ENCODE results near the gene VASH2.

The VASH2 gene

DNA sequence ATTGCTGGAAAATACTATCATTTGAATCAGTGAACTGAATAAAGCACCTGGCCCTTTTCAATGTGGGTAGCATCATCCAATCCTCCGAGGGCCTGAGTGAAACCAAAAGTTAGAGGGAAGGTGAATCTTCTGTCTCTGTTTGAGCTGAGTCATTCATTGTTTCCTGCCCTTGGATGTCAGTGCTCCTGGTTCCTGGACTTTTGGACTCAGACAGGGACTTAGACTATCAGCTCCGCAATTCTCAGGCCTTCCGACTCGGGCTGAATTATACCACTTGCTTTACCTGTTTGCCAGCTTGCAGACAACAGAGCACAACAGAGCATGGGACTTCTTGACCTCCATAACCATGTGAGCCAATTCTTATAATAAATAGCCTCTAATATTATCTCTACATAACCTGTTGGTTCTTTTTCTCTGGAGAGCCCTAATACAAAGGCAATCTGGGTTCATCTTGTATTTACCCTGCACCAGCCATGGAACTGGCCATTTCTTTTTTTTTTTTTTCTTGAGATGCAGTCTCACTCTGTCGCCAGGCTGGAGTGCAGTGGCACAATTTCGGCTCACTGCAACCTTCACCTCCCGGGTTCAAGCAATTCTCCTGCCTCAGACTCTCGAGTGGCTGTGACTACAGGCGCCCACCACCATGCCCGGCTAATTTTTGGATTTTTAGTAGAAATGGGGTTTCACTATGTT lies 19.2 kb upstream of the VASH2 start:
- no peak for DNase-seq

DNA sequence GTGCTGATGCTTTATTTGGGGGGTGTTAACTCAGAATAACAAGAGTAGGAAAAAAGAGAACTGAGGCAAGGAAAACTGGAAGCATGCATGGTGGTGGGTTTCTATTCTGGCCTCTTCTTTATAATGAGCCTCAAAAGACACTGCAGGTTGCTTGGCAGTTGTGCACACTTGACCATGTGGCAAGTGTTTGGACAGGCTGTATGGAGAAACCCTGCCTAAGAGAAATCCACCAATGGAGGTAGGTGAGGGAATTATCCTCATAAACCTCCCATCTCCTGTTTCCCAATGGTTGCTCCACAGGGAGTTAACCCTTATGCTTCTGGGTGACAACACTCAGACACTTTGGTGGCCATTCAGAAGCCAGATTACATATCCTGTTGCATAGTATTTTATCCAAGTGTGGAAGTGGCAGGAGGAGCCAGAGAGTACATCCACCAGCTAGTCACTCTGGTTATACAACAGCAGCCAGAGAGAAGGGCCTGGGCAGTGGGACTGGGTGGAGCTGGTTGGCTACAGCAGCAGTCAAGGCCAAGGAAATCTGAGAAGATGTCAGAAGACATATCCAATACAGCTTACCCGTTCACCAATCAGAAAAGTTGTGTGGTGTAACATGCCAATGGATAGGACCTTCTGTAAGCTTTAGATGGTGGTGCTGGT lies 16.4 kb upstream of the VASH2 start:
- DNase-seq, result no peak

DNA sequence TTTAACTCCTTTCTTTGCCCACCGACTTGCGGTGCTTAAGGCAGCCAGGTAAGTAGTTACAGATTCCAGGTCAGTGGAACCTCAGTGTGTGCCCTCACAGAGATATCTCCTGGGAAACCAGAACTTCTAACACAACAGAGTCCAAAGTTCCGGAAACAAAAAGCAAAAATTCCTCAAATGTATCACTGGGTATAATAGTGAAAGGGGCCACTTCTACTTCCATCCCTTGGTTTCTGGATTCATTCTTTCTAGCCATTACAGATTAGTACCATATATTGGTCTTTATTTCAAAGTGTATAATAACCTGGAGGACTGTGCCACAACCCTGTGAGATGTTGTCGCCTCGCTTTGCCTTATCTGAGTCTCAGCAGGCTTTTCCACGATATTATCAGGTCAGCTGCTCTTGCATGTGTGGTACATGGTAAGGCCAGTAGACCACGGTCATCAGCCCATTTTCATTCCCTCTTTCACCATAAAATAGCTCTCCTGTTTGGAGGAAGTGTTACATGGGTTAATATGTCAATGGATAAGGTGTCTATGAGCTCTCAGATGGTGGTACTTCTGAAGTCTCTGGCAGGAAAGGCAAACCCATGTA lies 14.9 kb upstream of the VASH2 start:
- DNase-seq, result no peak

DNA sequence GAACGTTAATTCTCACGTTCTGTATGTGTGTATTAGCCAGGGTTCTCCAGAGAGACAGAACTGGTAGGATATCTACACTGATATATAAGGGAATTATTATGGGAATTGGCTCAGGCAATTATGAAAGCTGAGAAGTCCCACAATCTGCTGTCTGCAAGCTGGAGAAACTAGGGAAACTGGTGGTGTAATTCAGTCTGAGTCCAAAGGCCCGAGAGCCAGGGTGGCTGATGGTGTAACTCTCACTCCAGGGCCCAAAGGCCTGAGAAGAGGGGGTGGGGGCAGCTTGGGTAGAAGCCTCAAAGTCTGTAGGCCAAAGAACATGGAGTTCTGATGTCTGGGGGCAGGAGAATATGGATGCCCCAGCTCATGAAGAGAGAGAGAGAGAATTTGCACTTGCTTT lies 13.3 kb upstream of the VASH2 start:
- no peak for DNase-seq

DNA sequence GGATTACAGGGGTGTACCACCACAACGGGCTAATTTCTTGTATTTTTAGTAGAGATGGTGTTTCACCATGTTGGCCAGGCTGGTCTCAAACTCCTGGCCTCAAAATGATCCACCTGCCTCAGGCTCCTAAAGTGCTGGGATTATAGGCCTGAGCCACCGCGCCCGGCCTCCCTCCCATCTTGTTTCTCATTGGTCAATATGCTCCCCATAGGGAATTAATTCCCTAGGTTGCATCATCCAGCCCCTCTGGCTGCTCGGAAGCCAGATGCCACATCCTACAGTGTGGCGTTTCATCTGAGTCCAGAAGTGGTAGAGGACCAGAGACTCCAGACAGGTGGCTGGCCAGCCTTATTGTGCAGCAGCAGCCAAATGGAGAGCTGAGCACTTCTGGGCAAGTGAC lies 11.5 kb upstream of the VASH2 start:
- DNase-seq, result no peak

DNA sequence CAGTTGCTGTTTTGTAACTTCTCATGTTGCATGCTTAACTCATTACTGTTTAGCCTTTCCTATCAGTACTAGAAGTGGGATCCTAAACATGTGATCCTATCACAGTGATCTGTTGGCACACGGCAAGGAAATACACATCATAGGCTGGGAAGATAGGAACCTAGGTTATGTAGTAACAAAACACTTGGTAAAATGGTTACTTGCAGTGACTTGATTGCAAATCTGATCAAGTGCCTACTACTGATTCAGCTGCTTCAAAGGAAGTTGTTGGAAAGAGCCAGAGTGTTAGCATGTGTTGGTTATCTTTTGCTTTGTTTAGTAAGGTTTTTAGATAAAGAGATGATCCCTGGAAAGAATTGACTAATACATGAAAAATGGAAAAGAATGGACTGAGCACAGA lies 8.9 kb upstream of the VASH2 start:
- DNase-seq, result no peak

DNA sequence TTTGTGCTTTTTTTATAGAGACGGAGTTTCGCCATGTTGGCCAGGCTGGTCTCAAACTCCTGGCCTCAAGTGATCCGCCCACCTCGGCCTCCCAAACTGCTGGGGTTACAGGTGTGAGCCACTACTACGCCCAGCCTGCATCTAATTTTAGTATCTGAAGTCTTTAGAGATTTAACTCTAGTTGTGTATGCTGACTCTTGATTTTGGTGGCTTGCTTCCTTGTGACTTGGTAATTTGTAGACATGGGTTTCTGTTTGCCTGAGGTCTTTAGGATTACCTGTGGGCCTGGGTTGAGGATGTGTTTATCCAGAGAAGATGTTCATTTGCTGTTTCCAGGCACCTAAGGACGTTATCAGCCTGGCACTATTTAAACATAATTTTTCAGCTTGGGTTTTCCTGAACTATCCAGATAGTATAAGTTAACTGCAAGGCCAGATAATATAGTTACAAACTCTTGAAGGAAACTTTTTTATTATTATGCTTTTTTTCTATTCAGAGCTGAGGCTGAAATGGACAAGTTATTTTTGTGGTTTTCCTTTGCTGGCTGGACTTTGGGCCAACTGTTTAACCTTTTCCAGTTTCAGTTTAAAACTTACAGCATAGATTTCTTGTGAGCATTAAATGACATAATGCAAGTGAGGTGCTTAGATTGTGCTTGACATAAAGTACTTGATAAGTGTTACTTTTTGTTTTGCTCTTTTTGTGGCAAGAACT lies 7.5 kb upstream of the VASH2 start:
- no peak for DNase-seq

DNA sequence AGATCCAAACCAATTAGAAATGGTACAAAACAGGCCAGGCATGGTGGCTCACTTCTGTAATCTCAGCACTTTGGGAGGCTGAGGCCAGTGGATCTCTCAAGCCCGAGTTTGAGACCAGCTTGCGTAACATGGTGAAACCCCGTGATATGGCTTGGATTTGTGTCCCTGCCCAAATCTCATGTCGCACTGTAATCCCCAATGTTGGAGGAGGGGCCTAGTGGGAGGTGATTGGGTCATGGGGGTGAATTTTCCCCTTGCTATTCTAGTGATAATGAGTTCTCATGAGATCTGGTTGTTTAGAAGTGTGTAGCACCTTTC lies 7.0 kb upstream of the VASH2 start:
- no peak for DNase-seq

DNA sequence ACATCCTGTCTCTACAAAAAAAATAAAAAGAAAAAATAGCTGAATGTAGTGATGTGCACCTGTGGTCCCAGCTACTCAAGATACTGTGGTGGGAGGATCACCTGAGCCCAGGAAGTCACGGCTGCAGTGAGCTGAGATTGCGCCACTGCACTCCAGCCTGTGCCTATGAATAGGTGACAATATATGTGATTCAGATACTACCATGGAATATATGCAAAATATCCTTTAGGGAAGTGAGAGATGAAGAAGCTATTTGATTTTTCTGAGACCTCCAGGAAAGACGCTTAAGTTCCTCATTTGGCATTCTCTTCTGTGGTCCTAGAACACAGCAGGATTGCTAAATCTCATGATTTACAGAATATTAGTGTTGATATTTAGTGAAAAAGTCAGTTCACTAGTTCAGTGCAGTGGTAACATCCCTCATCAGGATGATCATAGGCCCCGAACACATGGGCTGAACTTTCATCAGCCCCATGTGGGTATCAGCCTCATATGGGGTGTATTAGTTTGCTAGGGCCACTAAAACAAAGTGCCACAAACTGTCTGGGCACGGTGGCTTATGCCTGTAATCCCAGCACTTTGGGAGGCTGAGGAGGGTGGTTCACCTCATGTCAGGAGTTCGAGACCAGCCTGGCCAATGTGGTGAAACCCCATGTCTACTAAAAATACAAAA lies 6.0 kb upstream of the VASH2 start:
- no peak for DNase-seq

DNA sequence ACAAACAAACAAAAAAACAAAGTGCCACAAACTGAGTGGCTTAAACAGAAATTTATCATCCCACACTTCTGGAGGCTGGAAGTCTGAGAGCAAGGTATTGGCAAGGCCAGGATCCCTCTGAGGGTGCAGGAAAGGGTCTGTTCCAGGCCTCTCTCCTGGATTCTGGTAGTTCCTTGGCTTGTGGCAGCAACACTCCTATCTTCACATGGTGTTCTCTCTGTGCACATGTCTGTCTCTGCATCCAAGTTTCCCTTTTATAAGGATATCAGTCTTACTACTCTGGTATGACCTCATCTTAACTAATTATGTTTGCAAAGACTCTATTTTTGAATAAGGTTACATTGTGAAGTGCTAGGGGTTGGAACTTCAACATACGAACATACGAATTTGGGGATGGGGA lies 5.3 kb upstream of the VASH2 start:
- no peak for DNase-seq

DNA sequence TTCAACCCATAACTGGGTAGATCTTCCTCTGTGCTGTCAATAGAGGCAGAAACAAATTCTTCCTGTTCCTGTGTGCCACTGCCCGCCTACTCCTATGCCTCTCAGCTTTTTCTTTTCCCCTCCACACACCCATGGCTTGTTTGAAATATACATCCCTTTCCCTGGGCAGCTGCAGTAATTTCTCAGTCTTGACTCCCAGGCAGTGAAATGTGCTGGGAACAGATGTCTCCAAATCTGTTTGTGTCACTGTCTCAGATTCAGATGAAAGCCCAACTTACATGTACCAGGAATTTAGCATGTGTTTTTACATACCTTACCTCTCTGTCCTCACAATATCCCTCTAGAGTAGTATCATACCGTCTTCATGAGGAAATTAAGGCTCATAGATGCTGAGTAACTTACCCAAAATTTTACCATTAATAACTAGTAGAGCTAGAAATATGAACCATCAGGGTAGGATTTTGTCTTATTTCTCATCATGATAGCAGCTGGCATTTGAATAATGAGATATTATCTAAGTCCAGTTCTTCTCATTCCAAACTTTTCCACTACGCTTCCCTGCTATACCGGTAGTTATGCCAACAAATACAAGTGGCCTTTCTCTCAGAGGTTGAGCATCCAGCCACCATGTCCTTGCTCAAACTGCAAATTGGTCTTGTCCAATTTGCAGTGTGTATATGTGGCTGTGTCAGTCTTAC lies 4.7 kb upstream of the VASH2 start:
- no peak for DNase-seq

DNA sequence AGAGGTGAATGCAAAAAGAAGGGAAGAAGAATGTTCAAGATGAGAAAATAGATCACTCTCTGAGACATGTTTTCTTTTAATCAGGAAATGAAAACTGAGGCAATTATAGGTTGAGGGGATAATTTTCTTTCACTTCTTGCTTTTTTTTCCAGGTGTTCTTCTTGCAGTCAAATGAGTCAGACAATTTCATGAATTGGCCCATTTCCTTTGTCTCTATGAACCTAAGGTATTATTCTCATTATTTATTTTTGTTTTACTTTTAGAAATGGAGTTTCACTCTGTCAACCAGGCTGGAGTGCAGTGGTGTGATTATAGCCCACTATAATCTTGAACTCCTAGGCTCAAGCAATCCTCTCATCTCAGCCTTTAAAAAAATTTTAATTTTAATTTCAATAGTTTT lies 3.5 kb upstream of the VASH2 start:
- no peak for DNase-seq

DNA sequence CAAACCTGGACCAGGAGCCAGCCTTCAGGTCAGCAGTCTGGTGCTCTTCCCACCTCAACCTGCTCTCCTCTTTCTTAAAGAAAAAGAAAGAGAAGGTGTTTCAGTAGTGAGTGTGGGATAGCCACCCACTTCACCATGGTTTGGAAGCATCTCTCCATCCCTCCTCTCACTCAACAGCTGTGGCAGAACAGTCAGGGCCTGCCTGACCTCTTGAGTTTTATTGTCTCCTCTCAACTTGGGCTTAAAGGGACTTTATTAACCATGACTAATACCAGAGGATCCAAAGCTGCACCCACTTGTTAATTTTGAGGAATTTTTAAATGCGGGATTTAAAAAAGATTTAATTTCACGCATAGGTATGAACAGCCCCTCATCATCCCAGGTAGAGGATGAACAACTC lies 570 bp upstream of the VASH2 start:
- no peak for DNase-seq

DNA sequence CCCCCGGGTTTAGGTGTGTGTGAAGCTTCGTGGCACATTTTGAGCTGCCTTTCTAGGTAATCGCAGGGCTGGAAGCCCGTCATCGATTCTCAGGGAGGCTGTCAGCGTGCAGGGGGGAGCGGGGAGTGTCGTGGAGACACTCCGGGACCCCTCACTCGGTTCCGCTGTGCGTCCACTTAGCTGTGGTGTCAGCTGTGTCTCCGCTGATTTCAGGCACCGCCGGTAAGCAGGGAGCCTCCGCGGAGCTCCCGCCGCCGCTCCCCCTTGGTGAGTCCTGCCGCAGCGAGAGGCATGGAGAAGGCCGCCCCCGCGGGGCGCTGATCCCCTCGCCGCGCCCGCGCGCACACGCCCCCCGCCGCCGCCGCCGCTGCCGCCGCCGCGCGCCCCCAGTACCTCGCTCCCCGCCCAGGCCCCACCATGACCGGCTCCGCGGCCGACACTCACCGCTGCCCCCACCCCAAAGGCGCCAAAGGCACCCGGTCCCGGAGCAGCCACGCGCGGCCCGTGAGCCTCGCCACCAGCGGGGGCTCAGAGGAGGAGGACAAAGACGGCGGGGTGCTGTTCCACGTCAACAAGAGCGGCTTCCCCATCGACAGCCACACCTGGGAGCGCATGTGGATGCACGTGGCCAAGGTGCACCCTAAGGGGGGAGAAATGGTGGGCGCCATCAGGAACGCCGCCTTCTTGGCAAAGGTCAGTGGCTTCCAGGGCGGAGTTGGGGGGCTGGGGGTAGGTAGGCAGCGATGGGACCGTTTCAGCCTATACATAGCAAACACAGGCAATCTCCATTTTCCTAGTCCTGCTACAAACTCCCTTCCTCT lies 995 bp downstream of the VASH2 start:
- peak; percentile 43 for DNase-seq

DNA sequence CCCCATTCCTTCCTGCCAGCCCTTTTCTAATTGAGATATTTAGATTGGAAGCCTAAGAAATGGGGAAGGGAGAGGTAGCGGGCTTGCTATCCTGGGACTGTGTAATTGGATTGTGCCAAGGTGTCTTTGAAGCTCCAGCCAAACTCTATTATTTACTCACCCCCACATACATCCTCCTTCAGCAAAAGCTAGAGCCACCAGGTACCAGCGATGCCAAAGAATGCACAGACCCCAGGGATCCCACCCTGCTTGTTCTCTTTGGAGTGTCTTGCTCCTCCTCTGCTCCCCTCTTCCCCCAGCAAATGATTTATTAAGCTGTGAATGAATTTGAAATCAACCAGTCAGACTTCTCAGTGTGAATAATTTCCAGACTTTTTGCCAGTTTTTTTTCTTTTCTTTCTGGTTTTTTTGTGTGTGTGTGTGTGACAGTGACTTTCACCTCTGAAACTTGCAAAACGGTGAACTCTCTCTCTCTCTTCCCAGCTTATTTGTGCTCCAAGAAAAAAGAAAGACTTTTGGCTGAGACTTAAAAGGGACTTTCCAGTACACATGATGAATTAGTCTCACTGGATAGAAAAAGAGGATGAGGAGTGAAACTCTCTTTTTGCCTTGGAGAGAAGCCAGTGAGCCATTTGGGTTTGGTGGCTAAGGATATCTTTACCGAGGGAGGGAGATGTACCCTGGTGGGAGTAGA lies 1.8 kb downstream of the VASH2 start:
- DNase-seq, result no peak

DNA sequence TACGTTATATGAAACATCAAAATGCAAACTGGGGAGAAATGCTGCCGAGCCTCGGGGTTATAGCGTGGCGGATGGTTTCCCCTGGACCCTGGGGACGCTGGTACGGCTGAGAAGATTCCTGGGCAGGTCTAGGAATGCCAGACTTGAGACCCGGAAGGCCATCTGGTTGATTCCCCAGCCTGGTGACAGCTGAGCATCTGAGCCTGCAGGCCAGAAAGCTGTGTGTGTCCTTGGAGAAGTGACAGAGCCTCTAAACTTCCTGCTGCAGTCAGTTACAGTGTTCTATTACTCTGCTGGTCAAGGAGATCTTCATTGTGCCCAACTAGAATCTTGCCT lies 2.3 kb downstream of the VASH2 start:
- DNase-seq, result peak; percentile 57

DNA sequence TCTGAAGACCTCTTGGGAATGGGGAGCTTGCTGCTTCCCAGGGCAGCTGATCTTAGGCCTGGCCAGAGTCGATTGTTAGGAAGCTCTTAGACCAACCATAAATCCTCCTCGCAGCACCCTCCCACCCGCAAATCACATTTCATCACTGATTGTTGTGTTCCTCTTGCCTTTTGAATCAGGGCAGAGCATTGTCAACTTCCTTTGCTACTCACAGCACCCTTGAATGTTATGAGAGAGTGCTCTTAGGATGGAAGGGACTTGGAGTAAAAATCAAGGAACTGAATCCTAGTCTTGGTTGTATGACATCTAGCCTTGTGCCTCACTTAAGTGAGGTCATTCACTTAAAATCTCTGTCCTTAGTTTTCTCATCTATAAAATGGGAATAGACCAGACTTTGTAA lies 3.0 kb downstream of the VASH2 start:
- DNase-seq, result no peak

DNA sequence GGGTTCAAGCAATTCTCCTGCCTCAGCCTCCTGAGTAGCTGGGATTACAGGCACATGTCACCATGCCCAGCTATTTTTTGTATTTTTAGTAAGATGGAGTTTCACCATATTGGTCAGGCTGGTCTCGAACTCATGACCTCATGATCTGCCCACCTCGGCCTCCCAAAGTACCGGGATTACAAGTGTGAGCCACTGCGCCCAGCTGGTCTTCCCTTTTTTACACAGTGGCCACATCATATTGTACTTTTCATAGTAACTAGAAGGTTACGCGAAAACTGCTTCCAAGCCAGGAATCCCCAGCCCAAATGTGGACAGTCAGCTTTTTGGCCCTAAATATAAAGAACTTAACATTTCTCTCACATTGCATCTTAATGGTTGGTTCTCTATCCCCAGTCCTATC lies 4.2 kb downstream of the VASH2 start:
- no peak for DNase-seq

DNA sequence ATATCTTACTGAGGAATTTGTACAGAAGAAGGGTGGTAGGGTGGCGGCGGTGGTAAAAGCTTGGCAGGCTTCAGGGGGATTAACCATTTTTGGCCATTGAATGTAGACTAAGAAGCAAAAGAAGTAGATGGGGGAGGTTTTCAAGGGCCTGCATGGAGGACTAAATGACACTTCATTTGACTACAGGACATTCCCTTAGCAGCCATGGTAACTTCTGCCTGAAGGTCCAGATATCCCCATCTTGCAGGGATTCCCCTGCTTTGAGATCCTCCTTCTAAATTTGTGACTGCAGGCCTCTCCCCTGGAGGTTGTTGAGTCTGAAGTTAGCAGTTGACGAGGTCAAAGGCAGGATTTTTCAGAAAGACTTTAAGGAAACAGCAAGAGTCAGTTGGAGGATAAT lies 4.8 kb downstream of the VASH2 start:
- DNase-seq, result no peak

DNA sequence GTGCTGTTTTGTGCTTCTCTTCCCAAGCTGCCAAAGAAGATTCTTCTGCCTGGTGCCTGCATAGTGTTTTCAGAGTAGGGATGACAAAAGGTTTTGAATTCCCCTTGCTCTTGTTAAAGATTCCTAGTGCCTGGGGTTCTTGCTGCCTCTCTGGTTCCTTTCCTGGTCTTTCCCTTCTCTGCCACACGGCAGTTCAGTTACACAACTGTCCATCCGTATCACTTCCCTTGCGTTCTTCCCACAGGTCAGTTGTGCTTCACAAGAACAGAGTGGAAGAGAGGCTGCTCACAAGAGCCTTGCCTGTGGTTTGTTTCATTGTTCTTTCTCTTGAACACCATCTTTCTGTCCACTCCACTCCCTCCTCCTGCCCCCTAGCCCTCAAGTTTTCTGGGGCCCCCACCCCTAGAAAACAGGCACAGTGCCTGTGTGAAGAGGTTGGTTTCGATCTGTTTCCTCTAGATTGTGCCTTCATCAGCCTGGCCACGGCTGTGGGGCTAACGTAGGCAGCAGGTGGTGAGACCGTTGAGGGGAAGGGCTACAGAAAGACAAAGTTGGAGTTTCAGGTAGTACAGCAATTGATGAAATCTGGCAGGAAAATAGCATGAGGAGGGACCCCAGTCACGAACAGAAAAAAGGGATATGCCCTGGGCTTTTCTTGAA lies 5.8 kb downstream of the VASH2 start:
- no peak for DNase-seq

DNA sequence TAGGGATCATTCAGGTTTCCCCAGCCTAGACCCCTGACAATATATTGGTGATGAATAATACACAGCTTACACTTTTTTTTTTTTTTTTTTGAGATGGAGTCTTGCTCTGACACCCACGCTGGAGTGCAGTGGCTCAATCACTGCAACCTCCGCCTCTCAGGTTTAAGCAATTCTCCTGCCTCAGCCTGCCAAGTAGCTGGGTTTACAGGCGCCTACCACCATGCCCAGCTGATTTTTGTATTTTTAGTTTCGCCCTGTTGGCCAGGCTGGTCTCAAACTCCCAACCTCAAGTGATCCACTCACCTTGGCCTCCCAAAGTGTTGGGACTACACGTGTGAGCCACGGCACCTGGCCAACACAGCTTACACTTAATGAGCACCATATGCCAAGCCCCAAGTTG lies 7.2 kb downstream of the VASH2 start:
- DNase-seq, result no peak

Data from eye (tissue), 1 donor.